ENCODE results near the gene SUSD2. TPM values are rescaled to one million over a fixed set of nuclear protein-coding genes. Genes with fewer than 3 reads are reported as not detected.
"Not testable (repeated sequence)": the region's sequence is repeated elsewhere in the genome, so short reads cannot be mapped to it uniquely, and the experiment has no call there.

SUSD2 gene
- total RNA-seq, 1 experiment from 2014 or later, result not detected

DNA sequence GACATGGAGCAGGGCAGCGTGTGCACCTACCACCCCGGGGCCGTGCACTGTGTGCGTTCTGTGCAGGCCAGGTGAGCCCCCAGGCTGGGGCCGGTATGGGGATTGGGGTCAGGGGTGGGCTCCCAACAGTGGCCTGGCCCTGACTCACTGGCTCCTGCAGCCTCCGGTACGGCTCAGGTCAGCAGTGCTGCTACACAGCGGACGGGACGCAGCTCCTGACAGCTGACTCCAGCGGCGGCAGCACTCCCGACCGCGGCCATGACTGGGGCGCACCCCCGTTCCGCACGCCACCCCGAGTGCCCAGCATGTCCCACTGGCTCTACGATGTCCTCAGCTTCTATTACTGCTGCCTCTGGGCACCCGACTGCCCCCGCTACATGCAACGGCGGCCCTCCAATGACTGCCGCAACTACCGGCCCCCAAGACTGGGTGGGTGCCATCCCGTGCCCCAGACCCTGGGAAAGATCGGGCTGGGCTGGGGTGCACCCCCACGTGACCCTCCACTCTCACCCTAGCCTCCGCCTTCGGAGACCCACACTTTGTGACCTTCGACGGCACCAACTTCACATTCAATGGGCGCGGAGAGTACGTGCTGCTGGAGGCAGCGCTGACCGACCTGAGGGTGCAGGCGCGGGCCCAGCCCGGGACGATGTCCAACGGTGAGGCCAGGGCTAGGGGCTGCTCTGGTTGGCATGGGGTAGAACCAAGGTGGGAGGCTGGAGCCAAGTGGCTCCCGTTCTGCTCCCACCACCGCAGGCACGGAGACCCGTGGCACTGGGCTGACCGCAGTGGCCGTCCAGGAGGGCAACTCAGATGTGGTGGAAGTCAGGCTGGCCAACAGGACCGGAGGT, 4.4 kb downstream of the SUSD2 start:
- in situ Hi-C loops (cut with HindIII; ENCODE audit: low sequenced_read_pairs), result no loop called here
- DNase-seq (ENCODE audit: low spot score), result no peak

DNA sequence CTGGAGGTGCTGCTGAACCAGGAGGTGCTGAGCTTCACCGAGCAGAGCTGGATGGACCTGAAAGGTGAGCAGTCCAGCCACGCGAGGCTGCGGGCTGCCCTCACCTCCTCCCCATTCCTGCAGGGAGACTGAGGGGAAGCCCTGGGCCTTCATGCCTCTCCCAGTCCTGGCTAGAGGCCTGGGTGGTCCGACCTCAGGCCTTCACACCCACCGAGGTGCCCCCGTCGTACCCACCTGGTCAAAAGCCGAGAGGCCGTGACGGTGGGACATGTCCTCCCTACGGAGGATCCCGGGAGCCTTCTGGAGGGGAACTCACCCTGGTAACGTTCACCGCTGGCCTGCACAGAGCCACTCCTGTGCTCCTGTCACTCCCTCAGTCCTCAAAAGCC, 5.1 kb downstream of the SUSD2 start:
- in situ Hi-C loops (cut with HindIII; ENCODE audit: low sequenced_read_pairs), result no loop called here
- DNase-seq (ENCODE audit: low spot score), result no peak

DNA sequence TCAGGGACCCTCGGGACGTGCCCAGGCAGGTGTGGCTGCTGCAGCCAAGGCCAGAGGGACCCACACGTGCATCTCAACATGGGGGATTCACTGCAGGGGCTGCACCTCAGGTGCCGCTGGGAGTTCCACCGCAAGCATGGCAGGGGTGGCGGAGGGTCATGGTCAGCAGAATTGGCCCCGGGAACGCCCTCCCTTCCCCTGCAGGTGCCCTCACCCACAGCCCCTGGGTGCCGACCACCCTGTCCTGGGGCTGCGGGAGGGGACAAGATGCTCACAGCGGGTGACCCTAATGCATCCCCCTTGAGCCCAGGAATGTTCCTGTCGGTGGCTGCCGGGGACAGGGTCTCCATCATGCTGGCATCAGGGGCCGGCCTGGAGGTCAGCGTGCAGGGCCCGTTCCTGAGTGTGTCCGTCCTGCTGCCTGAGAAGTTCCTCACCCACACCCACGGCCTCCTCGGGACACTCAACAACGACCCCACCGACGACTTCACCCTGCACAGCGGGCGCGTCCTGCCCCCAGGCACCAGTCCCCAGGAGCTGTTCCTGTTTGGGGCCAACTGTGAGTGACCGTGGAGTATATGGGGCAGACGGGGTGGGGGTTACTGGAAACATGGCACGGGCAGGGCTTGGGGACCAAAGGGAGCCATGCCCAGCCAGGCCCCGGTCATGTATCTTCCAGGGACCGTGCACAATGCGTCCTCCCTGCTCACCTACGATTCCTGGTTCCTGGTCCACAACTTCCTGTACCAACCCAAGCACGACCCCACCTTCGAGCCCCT, 5.8 kb downstream of the SUSD2 start:
- in situ Hi-C loops (cut with HindIII; ENCODE audit: low sequenced_read_pairs), result no loop called here
- no peak for DNase-seq (ENCODE audit: low spot score)

DNA sequence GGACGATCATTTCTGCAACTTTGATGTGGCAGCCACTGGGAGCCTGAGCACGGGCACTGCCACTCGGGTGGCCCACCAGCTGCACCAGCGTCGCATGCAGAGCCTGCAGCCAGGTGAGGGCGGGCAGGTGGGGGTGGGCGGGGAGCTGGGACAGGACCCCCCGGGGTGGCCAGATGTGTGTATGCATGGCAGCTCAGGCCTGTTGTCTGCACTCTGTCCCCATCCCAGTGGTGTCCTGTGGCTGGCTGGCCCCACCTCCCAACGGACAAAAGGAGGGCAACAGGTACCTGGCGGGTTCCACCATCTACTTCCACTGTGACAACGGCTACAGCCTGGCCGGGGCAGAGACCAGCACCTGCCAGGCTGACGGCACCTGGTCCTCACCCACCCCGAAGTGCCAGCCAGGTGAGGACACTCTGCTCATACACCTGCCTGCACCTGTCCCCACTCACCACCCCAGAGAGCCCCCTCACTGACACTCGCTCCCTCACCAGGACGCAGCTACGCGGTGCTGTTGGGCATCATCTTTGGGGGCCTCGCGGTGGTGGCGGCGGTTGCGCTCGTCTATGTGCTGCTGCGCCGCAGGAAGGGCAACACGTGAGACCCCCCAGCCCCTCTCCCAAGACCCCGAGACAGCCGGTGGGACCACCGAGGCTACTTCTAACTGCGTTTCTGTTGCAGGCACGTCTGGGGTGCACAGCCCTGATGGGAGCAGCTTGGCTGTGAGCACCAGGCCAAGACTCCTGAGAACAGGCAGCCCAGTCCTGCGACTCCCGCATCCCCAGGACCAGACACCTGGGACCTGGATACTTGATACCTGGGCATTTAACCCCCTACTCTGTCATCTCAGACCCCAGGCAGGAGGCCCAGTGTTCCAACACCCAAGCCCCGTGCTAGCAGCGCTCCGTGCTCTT, 6.7 kb downstream of the SUSD2 start:
- no peak for DNase-seq (ENCODE audit: low spot score)
- in situ Hi-C loops (cut with HindIII; ENCODE audit: low sequenced_read_pairs), result no loop called here

DNA sequence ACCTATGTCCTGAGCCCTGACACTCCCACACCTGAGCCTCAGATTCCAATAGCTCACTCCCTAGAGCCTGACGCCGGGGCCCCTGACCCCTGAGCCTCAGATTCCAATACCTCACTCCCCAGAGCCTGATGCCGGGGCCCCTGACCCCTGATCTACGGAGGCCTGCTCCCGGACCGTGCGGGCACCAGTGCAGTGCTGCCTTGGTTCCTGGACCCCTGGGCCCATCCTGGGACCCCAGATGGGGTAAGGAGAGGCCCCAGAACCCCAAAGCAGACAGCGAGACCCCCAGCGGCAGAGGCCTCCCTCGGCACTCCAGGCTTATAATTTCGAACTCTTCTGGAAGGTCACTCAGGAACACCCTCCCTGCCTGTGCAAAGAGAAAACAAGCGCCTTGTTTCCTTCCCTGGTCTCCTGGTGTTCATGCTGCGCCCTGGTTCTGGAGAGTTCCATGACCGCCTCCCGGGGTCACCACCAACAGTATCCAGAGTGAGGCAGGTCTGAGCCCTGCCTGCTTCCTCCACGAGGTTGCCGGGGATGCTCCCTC, 7.5 kb downstream of the SUSD2 start:
- DNase-seq (ENCODE audit: low spot score), result no peak
- in situ Hi-C loops (cut with HindIII; ENCODE audit: low sequenced_read_pairs), result no loop called here

DNA sequence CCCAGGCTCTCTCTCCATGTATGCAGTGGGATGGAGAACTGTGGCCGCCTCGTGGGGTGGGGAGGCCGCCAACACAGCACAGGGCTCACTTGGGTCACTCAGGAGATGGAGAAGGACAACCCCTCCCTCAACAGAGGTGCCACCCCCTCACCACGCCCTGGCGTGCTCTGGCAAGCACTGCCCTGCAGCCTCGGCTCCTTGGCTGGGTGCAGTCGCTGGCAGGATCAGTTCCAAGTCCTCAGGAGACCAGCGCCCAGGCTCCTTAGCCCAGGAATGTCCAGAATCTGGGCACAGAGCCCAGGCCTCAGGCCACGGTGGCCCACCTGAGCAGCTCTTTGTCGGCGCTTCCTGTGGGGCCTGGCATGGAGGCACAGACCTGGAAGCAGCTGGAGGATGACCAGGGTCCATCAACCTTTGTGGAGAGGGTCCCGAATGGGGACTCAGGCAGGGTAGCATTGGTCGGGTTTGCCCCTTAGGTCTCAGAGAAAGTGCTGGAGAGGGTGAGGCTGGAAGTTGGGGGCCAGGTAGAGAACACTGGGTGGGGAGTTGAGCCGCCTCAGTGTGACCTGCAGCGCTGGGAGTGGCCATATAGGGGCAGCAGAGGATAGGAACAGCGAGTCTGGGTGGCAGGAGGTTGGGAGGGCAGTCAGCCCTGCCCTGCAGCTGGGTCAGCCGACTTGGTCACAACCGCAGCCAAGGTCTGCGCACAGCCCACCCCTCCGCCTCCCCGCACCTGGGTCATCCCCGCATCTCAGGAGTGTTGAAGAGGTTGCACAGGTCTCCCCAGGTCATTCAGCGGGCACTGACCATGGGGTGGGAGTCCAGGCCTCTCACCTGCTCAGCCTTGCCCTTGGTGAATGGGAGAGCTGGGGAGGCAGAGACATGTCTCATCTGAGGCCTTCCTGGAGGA, 8.2 kb downstream of the SUSD2 start:
- in situ Hi-C loops (cut with HindIII; ENCODE audit: low sequenced_read_pairs), result no loop called here
- DNase-seq (ENCODE audit: low spot score), result peak; percentile 55

DNA sequence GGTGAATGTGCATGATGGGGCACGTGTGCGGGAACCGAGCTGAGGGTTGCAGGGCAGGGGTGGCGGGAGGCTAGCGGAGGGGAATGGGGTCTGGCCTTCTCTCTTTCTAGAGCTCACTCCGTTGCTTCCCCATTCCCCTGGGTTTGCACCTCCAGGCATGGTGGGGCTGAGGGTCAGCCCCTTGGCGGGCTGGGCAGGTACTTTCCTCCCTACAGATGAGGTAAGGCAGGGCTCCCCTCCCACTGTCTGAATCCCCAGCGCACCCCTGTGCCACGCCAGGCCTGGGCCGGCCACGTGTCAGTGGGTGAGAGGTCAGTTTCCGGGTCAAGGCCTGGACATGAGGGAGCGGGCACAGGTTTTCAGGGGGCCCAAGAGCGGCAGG, 8.9 kb downstream of the SUSD2 start:
- in situ Hi-C loops (cut with HindIII; ENCODE audit: low sequenced_read_pairs), result no loop called here
- no peak for DNase-seq (ENCODE audit: low spot score)

DNA sequence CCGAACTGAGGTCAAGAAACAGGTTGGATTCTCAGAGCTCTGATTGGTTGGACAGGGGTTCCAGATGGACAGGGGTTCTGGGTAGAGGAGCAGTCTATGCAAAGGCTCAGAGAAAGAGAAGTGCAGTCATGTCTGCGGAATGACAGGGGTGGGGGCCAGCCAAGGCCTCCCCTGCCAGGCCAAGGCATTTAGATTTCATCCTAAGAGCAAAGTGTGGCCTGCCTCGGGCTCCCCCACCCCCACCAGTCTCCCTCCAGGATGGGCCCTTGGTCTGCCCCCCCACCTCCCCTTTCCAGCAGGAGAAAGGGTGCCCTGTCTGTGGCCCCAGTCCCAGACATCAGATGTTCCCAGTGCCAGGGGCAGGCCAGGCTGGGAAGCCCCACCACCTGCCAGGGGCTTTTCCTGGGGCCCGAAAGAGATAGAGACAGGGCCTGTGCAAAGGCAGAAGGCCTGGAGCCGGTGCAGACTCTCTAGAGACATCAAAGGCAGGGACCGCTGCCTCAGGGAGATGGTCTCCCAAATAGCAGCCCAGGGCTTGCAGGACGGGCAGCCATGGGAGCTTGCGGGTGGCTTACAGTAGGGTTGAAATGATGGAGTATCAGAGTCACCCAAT, 9.4 kb downstream of the SUSD2 start:
- DNase-seq (ENCODE audit: low spot score), result no peak
- in situ Hi-C loops (cut with HindIII; ENCODE audit: low sequenced_read_pairs), result no loop called here

DNA sequence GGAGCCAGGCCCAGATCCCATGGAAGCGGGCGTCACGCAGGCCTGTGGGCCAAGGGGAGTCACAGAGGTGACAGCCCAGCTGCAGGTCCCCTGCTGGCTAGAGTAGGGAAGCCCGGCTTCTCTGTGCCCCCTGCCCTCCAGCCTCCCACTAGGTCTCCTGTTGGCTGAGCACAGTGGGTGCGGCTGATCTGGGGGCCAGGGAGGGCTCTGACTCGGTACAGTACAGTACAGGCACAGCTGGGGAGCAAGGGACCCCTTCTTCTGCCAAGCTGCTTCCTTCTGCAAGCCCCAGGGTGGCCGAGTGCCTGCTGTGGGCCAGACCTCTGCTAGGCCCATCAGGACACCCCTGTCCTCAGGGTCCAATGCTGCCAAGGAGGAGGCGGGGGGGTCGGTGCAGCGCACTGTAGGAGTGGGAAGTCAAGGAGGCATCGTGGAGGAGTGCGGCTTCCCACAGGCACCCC, 10.1 kb downstream of the SUSD2 start:
- in situ Hi-C loops (cut with HindIII; ENCODE audit: low sequenced_read_pairs), result no loop called here
- no peak for DNase-seq (ENCODE audit: low spot score)

DNA sequence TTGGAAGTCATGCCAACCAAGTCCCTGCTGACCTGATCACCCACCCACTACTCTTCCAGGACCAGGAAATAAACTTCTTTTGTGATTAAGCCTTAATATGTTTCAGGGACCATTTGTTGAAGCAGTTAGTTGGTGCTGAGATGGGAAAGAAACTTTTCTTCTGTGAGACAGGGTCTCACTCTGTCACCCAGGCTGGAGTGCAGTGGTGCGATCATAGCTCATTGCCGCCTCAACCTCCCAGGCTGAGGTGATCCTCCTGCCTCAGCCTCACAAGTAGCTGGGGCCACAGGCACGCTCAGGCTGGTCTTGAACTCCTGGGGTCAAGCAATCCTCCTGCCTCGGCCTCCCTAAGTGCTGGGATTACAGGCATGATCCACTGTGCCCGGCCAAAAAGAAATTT, 10.6 kb downstream of the SUSD2 start:
- in situ Hi-C loops (cut with HindIII; ENCODE audit: low sequenced_read_pairs), result no loop called here

DNA sequence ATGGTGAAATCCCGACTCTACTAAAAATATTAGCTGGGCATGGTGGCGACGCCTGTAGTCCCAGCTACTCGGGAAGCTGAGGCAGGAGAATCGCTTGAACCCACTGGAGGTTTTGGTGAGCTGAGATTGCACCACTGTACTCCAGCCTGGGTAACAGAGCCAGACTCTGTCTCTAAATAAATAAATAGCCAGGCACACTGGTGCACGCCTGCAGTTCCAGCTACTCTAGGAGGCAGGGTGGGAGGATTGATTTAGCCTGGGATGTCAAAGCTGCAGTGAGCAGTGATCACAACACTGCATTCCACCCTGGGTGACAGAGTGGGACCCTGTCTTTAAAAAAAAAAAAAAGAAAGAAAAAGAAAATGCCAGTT, 17.4 kb downstream of the SUSD2 start:
- DNase-seq (ENCODE audit: low spot score), result no peak
- in situ Hi-C loops (cut with HindIII; ENCODE audit: low sequenced_read_pairs), result no loop called here

More for the DNA sequence above, 10.6 kb downstream of the SUSD2 start:
- DNase-seq (ENCODE audit: low spot score), result no peak

DNA sequence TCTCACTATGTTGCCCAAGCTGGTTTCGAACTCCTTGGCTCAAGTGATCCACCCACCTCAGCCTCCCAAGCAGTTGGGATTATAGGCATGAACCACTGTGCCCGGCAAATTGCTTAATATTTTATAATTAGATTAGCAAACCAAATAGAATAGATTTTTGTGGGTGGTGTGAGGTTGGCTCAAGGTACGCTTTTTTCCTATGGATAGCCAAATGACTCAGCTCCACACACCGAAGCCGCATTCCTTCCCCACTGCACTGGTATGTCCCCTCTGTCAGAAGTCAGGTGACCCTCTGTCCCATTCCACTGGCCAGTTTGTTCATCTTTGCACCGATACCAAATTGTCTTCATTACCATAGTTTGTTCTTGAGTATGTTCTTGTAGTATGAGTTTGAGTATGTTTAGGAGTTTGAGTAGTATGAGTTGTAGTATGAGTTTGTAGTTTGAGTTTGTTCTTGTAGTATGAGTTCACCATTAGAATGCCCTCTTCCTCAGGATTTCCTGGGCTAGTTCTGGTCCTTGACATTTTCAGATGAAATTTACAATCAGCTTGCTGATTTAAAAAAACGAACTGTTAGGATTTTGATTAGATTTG, 19.4 kb downstream of the SUSD2 start:
- in situ Hi-C loops (cut with HindIII; ENCODE audit: low sequenced_read_pairs), result no loop called here
- no peak for DNase-seq (ENCODE audit: low spot score)

DNA sequence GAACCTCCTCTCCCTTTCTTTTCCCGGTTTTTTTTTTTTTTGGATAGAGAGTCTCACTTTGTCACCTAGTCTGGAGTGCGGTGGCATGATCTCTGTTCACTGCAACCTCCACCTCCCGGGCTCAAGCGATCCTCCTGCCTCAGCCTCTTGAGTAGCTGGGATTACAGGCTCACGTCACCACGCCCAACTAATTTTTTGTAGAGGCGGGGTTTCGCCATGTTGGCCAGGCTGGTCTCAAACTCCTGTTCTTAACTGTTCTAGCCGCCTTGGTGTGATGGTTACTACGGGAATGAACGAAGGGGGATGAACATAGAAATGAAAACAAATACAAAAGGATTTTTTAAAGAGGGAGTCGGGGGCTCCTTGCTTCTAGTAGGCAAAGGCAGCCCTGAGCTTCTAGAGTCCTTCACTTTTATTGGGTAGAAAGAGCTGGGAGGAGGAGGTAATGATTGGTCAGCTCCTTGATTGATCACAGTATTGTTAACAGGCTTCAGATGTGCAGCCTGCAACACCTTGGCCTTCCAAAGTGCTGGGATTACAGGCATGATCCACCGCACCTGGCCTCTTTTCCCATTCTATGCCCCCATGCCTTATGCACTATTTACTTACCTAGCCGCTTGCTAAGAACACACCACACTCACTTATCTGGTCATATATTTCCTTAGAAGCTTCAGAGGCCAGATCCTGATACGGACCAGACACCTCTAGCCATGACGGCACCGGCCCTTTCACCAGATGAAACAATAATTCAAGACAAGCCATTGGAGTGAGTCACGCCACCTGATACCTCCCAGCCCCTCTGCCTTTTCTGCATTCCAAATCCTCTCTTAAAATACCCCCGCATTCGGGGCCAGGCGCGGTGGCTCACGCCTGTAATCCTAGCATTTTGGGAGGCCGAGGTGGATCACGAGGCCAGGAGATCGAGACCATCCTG, 20.7 kb downstream of the SUSD2 start:
- in situ Hi-C loops (cut with HindIII; ENCODE audit: low sequenced_read_pairs), result no loop called here
- no peak for DNase-seq (ENCODE audit: low spot score)

DNA sequence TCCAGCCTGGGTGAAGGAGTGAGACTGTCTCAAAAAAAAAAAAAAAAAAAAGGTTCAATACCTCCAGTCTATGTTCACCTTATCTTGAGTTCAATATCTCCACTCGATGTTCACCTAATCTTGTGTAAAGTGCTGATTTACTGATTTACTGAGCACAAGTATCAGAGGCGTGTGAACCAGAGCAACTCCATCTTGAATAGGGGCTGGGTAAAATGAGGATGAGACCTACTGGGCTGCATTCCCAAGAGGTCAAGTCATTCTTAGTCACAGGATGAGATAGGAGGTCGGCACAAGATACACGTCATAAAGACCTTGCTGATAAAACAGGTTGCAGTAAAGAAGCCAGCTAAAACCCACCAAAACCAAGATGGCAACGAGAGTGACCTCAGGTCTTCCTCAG, 22.6 kb downstream of the SUSD2 start:
- in situ Hi-C loops (cut with HindIII; ENCODE audit: low sequenced_read_pairs); DNase-seq (ENCODE audit: low spot score): not testable (repeated sequence)

DNA sequence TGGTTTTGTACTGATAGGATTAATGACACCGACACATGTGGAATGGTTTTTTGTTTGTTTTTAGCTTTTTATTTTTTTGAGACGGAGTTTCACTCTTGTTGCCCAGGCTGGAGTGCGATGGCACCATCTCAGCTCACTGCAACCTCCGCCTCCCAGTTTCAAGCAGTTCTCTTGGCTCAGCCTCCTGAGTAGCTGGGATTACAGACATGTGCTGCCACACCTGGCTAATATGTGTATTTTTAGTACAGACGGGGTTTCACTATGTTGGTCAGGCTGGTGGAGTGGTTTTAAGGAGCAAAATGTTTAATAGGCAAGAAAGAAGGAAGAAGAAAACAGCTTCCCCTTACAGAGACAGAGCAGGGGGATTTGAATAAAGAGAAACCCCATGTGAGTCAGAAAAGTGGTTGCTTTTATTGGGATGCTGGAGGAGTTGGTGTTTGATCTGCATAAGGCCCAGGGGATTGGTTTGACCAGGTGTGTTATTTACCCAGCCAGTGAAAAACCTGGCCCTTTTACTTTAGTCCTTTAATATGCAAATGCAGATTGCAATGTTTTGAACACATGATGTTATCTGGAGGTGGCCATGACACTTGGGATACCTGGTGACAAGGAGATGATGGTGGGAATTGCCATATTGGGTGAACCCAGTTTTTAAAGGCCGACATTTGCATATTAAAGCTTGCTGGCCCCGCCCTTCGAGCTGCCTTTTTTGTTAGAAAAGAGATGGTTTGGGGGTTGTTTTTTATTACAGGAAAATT, 24.3 kb downstream of the SUSD2 start:
- in situ Hi-C loops (cut with HindIII; ENCODE audit: low sequenced_read_pairs), result no loop called here
- peak; percentile 25 for DNase-seq (ENCODE audit: low spot score)
